Adipocyte (in vitro differentiated cells): ENCODE results near the gene CATSPERE.

Experiments used
- DNase-seq: peaks from one replicate; pipeline ENCODE4 v3.0.0-alpha.2; 2015; ENCODE audit warnings: low read depth
- H3K27me3 ChIP-seq: replicated peaks from 2 replicates; pipeline ENCODE4 v1.7.0; 2013; ENCODE audit warnings: mild to moderate bottlenecking, low read length, moderate library complexity; ENCODE audit not compliant: control insufficient read depth, insufficient read depth
- H3K36me3 ChIP-seq: 2 replicates; pipeline ENCODE4 v1.7.0; 2013; ENCODE audit warnings: low read length, mild to moderate bottlenecking, moderate library complexity; ENCODE audit not compliant: control insufficient read depth, insufficient read depth, severe bottlenecking
- H3K4me1 ChIP-seq: 2 replicates; pipeline ENCODE4 v1.7.0; 2013; ENCODE audit warnings: mild to moderate bottlenecking, low read length, moderate library complexity; ENCODE audit not compliant: control insufficient read depth, insufficient read depth
- H3K4me3 ChIP-seq: 2 replicates; pipeline ENCODE4 v1.7.0; 2013; ENCODE audit warnings: mild to moderate bottlenecking, low read length, moderate library complexity
- H3K9ac ChIP-seq: 2 replicates; pipeline ENCODE4 v1.7.0; 2013; ENCODE audit warnings: mild to moderate bottlenecking, low read length, moderate library complexity
- H3K9me3 ChIP-seq: 2 replicates; pipeline ENCODE4 v1.7.0; 2013; ENCODE audit warnings: mild to moderate bottlenecking, low read length, moderate library complexity; ENCODE audit not compliant: control insufficient read depth

Gene CATSPERE

DNA sequence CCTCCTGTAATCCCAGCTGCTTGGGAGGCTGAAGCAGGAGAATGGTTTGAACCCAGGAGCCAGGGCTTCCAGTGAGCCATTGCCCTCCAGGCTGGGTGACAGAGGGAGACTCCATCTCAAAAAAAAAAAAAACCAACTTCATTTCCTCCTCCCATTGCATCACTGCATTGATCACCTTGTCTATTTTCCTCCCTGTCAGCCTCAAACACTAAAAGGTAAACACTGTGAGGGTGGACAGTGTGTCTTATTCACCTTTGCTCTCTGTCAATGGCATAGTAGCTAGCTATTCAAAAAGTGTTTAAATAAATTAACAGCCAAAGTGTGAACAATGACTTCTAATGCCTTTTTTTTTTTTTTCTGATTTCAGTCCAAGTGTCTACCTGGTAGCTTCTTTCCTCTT, 178.5 kb downstream of the CATSPERE start:
- Histone ChIP-seq H3K4me1 (no peaks in the 10 kb centered on the region), H3K9me3 (no peaks in the 10 kb centered on the region), H3K4me3 (no peak overlapping the region), H3K9ac (no peak overlapping the region), H3K27me3 (no peaks in the 10 kb centered on the region), H3K36me3 (no peaks in the 10 kb centered on the region)
- no peak for DNase-seq

- Histone ChIP-seq H3K9ac (no peak overlapping the region), H3K4me1 (no peaks in the 10 kb centered on the region), H3K36me3 (no peaks in the 10 kb centered on the region), H3K4me3 (no peak overlapping the region), H3K9me3 (no peaks in the 10 kb centered on the region), H3K27me3 (no peaks in the 10 kb centered on the region)
- DNase-seq: no peak
Observed at GRCh38 chr1:244640917-244641316, 179.8 kb downstream of the CATSPERE start.

DNA sequence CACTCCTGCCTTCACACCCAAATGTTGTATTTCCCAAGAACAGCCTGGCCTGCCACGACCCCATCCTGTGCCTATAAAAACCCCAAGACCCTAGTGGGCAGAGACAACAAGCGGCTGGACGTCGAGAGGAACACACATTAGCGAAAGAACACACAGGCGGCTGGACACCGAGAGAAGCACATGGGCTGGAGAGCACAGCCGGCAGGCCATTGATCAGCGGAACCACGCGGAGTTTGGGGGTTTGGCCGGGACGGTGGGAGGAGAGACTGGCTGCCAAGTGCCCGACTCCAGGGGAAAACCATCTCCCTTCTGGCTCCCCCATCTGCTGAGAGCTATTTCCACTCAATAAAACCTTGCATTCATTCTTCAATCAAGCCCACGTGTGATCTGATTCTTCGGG, 181.5 kb downstream of the CATSPERE start:
- Histone ChIP-seq H3K4me1 (no peaks in the 10 kb centered on the region), H3K9me3 (no peaks in the 10 kb centered on the region), H3K4me3 (no peak overlapping the region), H3K9ac (no peak overlapping the region), H3K36me3 (no peaks in the 10 kb centered on the region), H3K27me3 (no peaks in the 10 kb centered on the region)
- no peak for DNase-seq

DNA sequence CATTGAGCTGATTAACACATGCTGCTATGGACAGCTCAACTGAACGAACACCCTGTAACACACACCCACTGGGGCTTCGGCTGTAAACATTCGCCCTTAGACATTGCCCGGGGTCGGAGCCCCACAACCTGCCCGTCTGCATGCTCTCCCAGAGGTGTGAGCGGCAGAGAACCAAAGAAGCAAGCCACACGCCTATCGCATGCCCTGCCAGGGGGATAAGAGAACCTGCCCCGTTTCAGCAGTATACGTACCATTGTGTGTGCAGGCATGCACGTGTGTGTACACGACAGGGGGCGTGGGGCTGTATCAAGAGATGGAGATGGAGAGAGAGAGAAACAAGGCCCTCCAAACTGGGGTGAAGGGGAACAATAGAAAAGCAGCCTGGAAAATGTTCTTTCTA, 181.9 kb downstream of the CATSPERE start:
- no peaks in the 10 kb centered on the region for H3K9me3 ChIP-seq
- no peak overlapping the region for H3K9ac ChIP-seq
- DNase-seq: no peak
- no peaks in the 10 kb centered on the region for H3K27me3 ChIP-seq
- no peak overlapping the region for H3K4me3 ChIP-seq
- no peaks in the 10 kb centered on the region for H3K36me3 ChIP-seq
- H3K4me1 ChIP-seq: no peaks in the 10 kb centered on the region

GRCh38 chr1:244645414-244645813, 184.3 kb downstream of the CATSPERE start:
- no peaks in the 10 kb centered on the region for H3K9me3 ChIP-seq
- no peak for DNase-seq

DNA sequence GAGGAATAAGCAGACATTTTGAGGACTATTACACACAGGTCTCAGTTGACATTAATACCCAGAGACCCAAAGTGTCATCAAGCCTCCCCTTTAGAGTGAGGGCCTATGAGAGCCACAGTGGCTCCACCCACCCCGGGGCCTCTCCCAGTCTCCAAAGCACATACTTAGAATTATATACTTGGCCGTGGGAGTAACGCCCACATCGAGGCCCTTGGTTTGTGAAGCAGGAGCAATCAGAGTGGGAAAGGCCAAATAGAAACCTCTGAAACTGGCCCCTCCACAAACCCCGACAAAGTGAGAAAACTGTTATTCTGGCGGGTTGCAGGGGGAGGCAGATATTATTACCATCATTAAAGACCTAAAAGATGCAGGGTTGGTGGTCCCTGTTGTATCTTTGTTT, 184.8 kb downstream of the CATSPERE start:
- Histone ChIP-seq H3K27me3 (no peaks in the 10 kb centered on the region), H3K36me3 (no peaks in the 10 kb centered on the region)

More at GRCh38 chr1:244645414-244645813, 184.3 kb downstream of the CATSPERE start:
- Histone ChIP-seq H3K4me3 (no peak overlapping the region), H3K36me3 (no peaks in the 10 kb centered on the region), H3K9ac (no peak overlapping the region), H3K27me3 (no peaks in the 10 kb centered on the region), H3K4me1 (no peaks in the 10 kb centered on the region)

GRCh38 chr1:244647819-244648218, 186.7 kb downstream of the CATSPERE start:
- Histone ChIP-seq H3K36me3 (no peaks in the 10 kb centered on the region), H3K27me3 (no peaks in the 10 kb centered on the region), H3K9me3 (no peaks in the 10 kb centered on the region), H3K4me1 (peaks cover 6% of the 10 kb centered on the region), H3K4me3 (no peak overlapping the region), H3K9ac (no peak overlapping the region)
- DNase-seq: no peak

More for the DNA sequence above, 184.8 kb downstream of the CATSPERE start:
- Histone ChIP-seq H3K4me1 (no peaks in the 10 kb centered on the region), H3K9ac (no peak overlapping the region), H3K4me3 (no peak overlapping the region), H3K9me3 (no peaks in the 10 kb centered on the region)
- no peak for DNase-seq

DNA sequence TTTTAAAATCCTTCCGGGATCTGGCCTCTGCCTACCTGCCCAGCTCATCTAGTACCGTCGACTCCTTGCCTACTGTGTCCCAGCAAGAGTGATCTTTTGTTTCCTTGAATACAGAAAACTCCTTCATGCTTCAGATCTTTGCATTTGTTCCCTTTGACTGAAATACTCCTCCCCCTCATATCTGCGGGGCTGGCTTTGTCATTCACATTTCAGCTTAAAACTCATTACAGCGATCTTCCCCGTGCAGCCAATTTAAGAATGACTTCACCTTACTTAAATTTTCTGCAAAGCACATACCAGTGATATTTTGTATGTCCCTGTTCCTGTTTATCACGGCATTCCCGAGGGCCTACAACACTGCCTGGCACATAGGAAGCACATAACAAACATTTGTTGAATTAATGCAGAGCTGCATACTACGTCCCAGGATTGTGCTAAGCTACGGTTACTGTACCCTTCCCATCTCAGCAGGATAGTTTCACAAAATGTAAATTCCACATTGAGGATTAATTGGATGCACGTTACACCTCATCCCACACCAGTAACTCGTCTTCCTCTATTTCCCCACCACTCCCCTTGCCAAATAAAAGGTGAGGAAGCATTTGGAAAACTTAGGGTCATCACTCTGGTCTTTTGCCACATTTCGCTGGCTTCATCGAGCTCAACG, 191.0 kb downstream of the CATSPERE start:
- Histone ChIP-seq H3K4me1 (peaks cover 24% of the 10 kb centered on the region), H3K27me3 (no peaks in the 10 kb centered on the region), H3K9me3 (no peaks in the 10 kb centered on the region), H3K4me3 (peak overlapping the region; percentile 93), H3K36me3 (peaks cover 1% of the 10 kb centered on the region), H3K9ac (peak overlapping the region; percentile 87)
- no peak for DNase-seq

GRCh38 chr1:244652623-244653438, 191.8 kb downstream of the CATSPERE start, which contains the start of gene DESI2:
TSS of gene DESI2 (plus strand) at chr1:244653126. CDS start at chr1:244653314, 188 bp downstream.
- Histone ChIP-seq H3K4me1 (peaks cover 24% of the 10 kb centered on the region), H3K9ac (peak within 1 kb of the TSS; percentile 94), H3K9me3 (no peaks in the 10 kb centered on the region), H3K36me3 (peaks cover 9% of the 10 kb centered on the region), H3K27me3 (no peaks in the 10 kb centered on the region), H3K4me3 (peak within 1 kb of the TSS; percentile 97)
- peak; percentile 100 for DNase-seq

DNA sequence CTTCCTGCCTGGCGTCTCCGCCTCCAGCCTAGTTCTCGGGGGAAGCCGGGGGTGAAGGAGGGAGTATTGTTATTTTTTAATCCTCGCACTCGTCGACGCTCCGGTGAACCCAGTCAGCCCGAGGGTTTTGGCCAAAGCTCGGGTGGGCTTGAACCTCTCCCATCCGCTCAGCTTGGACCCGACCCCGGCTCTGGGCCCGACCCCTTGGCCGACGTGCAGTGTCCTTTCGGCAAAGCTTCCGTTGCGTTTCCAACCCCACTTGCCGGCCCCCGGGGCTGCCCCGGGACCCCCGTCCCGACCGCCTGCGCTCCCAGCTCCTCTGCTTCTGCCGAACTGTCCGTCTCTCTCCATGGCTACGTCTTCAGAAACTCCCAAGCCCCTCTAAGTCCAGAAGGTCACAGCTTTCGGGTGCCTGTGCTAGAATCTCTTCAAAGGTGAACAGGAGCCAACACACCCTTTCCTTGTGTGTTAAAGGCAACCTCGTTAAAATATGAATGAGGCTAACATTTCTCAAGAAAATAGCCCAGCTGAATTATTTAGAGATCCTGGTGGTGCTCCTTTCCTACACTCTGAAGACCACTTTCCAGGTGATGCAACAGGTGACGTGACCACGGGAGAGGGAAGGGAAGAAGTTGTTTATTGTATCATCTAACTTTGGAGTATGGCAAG, 192.5 kb downstream of the CATSPERE start:
- H3K36me3 ChIP-seq: peaks cover 10% of the 10 kb centered on the region
- H3K4me1 ChIP-seq: peaks cover 24% of the 10 kb centered on the region
- no peaks in the 10 kb centered on the region for H3K27me3 ChIP-seq
- peak; percentile 60 for DNase-seq
- H3K9me3 ChIP-seq: no peaks in the 10 kb centered on the region
- peak overlapping the region; percentile 94 for H3K9ac ChIP-seq
- peak overlapping the region; percentile 97 for H3K4me3 ChIP-seq
